ENCODE results near the gene ARHGAP28. TPM values are rescaled to one million over a fixed set of nuclear protein-coding genes. Genes with fewer than 3 reads are reported as not detected.

ARHGAP28 gene
- total RNA-seq, 4 donors from 2014 or later: 2.5 to 11.1 (median 5.5) TPM

GRCh38 chr18:6784046-6784445 is 54.5 kb downstream of the ARHGAP28 start:
- no peaks in the 10 kb centered on the region for H3K36me3 ChIP-seq
- no peaks in the 10 kb centered on the region for H3K27me3 ChIP-seq
- no peak overlapping the region for H3K27ac ChIP-seq
- TF ChIP-seq POLR2AphosphoS5 (IDR thresholded peaks at IDR 0.05) (no peak), CTCF (IDR thresholded peaks at IDR 0.05) (no peak), POLR2A (IDR thresholded peaks at IDR 0.05) (no peak), EP300 (IDR thresholded peaks at IDR 0.05) (no peak)
- no peak overlapping the region for H3K4me3 ChIP-seq
- no peak for DNase-seq (ENCODE audit: low spot score in 2 of 2)
- no peaks in the 10 kb centered on the region for H3K9me3 ChIP-seq
- 76% methylated on average over 6 of the region's 6 CpGs for WGBS
- peaks cover 14% of the 10 kb centered on the region for H3K4me1 ChIP-seq

- no peak overlapping the region for H3K4me3 ChIP-seq
- WGBS: 65% methylated on average over 2 of the region's 2 CpGs
- DNase-seq (ENCODE audit: low spot score in 2 of 2): no peak
- H3K27ac ChIP-seq: no peak overlapping the region
- H3K27me3 ChIP-seq: no peaks in the 10 kb centered on the region
- H3K9me3 ChIP-seq: no peaks in the 10 kb centered on the region
- H3K4me1 ChIP-seq: peaks cover 14% of the 10 kb centered on the region
- TF ChIP-seq POLR2A (IDR thresholded peaks at IDR 0.05) (no peak), EP300 (IDR thresholded peaks at IDR 0.05) (no peak)
- H3K36me3 ChIP-seq: no peaks in the 10 kb centered on the region
Measured at GRCh38 chr18:6785001-6785400, 55.5 kb downstream of the ARHGAP28 start.

- H3K4me3 ChIP-seq: no peak overlapping the region
- DNase-seq (ENCODE audit: low spot score in 2 of 2): no peak
- H3K36me3 ChIP-seq: no peaks in the 10 kb centered on the region
- H3K27me3 ChIP-seq: no peaks in the 10 kb centered on the region
- H3K9me3 ChIP-seq: no peaks in the 10 kb centered on the region
- no peak overlapping the region for H3K27ac ChIP-seq
- TF ChIP-seq POLR2AphosphoS5 (IDR thresholded peaks at IDR 0.05) (no peak), CTCF (IDR thresholded peaks at IDR 0.05) (no peak), POLR2A (IDR thresholded peaks at IDR 0.05) (no peak), EP300 (IDR thresholded peaks at IDR 0.05) (no peak)
- 90% methylated on average over 3 of the region's 3 CpGs for WGBS
- peaks cover 14% of the 10 kb centered on the region for H3K4me1 ChIP-seq
Measured at GRCh38 chr18:6785411-6785810, 55.9 kb downstream of the ARHGAP28 start.

GRCh38 chr18:6792391-6792790 is 62.9 kb downstream of the ARHGAP28 start:
- Histone ChIP-seq H3K36me3 (no peaks in the 10 kb centered on the region), H3K9me3 (no peaks in the 10 kb centered on the region), H3K27ac (no peak overlapping the region), H3K27me3 (no peaks in the 10 kb centered on the region), H3K4me1 (no peaks in the 10 kb centered on the region), H3K4me3 (no peak overlapping the region)
- TF ChIP-seq EP300 (IDR thresholded peaks at IDR 0.05) (no peak), CTCF (IDR thresholded peaks at IDR 0.05) (no peak), POLR2A (IDR thresholded peaks at IDR 0.05) (no peak), POLR2AphosphoS5 (IDR thresholded peaks at IDR 0.05) (no peak)
- WGBS: 87% methylated on average over 5 of the region's 5 CpGs
- no peak for DNase-seq (ENCODE audit: low spot score in 2 of 2)

- 86% methylated on average over 5 of the region's 5 CpGs for WGBS
- TF ChIP-seq POLR2A (IDR thresholded peaks at IDR 0.05) (no peak), POLR2AphosphoS5 (IDR thresholded peaks at IDR 0.05) (no peak), CTCF (IDR thresholded peaks at IDR 0.05) (no peak), EP300 (IDR thresholded peaks at IDR 0.05) (no peak)
- H3K27ac ChIP-seq: no peak overlapping the region
- H3K9me3 ChIP-seq: no peaks in the 10 kb centered on the region
- no peaks in the 10 kb centered on the region for H3K36me3 ChIP-seq
- no peaks in the 10 kb centered on the region for H3K4me1 ChIP-seq
- H3K4me3 ChIP-seq: no peak overlapping the region
- DNase-seq (ENCODE audit: low spot score in 2 of 2): no peak
- no peaks in the 10 kb centered on the region for H3K27me3 ChIP-seq
Measured at GRCh38 chr18:6793455-6793854, 63.9 kb downstream of the ARHGAP28 start.

- Histone ChIP-seq H3K27ac (no peak overlapping the region), H3K36me3 (no peaks in the 10 kb centered on the region), H3K4me1 (no peaks in the 10 kb centered on the region), H3K9me3 (no peaks in the 10 kb centered on the region), H3K4me3 (no peak overlapping the region), H3K27me3 (no peaks in the 10 kb centered on the region)
- TF ChIP-seq CTCF (IDR thresholded peaks at IDR 0.05) (no peak), POLR2AphosphoS5 (IDR thresholded peaks at IDR 0.05) (no peak), POLR2A (IDR thresholded peaks at IDR 0.05) (no peak), EP300 (IDR thresholded peaks at IDR 0.05) (no peak)
- WGBS: 82% methylated on average over 2 of the region's 2 CpGs
- DNase-seq (ENCODE audit: low spot score in 2 of 2): no peak
Measured at GRCh38 chr18:6793986-6794385, 64.5 kb downstream of the ARHGAP28 start.
